Astrocyte (in vitro differentiated cells and primary cell): Measurements from ENCODE around the gene ORC3.

Experiments used
- CTCF ChIP-seq: IDR thresholded peaks from 2 replicates; pipeline ENCODE4 v1.5.1; 2011; ENCODE audit warnings: low read depth, mild to moderate bottlenecking, inconsistent platforms, low read length, moderate library complexity; ENCODE audit not compliant: insufficient read depth
- EZH2 ChIP-seq: IDR thresholded peaks from 2 replicates; pipeline ENCODE4 v1.6.1; 2012; ENCODE audit warnings: mild to moderate bottlenecking, low read length, inconsistent platforms; ENCODE audit not compliant: insufficient read depth

GRCh38 chr6:87667032-87667431 lies 77.1 kb downstream of the ORC3 start:
- TF ChIP-seq CTCF (no peak), EZH2 (no peak)
